ENCODE measurements around the gene MTARC2. TPM values are rescaled to one million over a fixed set of nuclear protein-coding genes. Genes with fewer than 3 reads are reported as not detected.

Gene MTARC2
- total RNA-seq, 1 donor from 2014 or later = 8.6 TPM

DNA sequence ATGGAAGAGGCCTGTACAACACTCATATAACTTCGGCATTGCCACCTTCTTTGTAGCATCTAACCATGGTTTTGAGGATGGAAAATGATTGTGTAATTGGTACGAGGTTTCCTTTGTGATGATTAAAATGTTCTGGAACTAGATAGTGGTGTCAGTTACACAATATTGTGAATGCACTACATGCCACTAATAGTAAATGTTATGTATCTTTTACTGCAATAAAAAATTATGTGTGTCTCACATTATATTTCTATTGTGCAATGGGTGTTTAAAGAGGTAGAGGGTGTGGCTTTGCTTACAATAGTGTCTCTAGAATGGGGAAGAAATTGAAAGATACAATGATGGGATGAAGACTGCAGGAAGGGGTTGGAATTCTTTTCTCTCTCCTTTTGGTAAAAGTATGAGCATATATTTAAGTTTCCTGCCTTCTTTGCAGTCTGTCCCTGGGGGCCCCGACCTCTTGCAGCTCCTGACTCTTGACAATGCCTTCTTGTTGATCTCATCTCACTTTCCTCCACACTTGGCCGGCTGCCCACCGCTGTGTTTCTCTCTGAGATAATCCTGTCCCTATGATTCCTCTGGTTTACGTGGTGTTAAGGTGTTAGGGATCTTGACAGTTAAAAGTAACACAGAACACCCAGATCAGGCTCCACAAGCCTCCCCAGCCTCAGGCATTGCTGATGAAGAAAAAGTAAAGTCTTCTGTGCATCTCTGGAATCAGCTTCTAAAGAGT is 77.9 kb downstream of the MTARC2 start:
- DNase-seq (ENCODE audit: low read depth in 2 of 2) = no peak

- DNase-seq (ENCODE audit: low read depth in 2 of 2) = no peak
These were observed 78.6 kb downstream of the MTARC2 start for GRCh38 chr1:220826729-220827128.

DNA sequence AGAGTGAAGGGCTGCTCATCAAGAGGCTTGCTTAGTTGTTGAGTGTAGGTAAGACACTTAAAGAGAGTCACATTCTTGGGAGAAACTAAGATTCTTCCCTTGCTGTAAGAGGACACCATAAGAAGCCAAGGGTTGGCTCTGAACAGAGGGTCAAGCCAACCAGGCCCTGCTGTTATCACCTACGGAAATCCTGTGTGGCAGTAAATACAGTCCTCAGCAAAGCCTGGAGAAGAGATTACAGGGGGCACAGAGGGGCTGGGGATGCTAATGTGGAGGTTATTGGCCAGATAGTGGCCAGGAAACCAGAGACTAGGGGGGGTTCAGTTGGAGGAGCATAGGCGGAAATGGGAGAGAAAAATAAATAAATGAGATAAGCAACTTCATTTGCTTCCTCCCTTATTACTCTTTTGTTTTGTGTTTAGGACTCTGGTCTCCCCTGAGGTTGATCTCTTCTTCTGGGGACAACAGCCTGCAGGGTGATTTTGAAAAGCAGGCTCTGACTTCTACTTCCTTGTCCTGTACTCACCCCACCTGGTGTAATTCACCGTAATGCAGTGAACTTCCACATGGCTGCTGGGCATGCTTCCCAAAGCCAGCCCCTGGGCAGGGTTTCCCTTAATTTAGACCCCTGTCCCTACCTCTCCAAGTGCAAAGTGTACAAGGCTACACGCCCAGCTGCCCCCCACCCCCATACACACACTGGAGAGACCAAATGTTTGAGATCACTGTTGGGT is 79.5 kb downstream of the MTARC2 start:
- no peak for DNase-seq (ENCODE audit: low read depth in 2 of 2)

DNA sequence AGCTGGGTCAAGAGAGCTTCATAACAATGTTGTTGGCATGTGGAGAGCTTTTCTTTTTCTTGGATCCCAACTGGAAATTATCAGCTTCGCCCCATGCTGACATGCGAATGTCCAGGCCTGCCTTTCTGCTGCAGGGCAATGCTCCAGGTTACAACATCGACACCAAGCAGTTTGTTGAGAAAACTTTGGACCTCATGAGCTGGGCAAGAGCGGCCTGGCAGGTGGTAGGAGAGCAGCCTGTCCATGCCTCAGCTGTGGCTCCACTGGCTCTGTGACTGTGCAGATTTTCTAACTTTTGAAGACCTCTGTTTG is 80.0 kb downstream of the MTARC2 start:
- DNase-seq (ENCODE audit: low read depth in 2 of 2) = no peak

- DNase-seq (ENCODE audit: low read depth in 2 of 2) = no peak
These were observed 80.9 kb downstream of the MTARC2 start for GRCh38 chr1:220828950-220829586.

DNA sequence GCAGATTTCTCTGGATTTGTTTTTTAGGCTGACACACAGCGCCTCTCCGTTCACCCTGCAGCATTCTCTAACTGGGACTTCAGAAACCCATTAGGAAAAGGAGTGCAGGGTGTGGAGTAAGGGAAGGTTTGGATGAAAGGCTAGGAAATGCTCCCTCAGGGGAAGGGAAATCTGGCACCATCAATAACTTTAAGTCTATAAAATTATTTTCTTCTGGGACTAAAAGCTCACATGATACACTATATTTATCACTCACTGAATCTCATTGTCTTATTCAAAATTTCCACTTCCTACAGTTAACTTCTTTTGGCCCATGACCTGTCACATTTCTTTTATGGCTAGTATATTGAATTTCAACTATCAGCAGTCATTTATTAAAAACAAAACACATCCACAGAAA is 85.3 kb downstream of the MTARC2 start:
- no peak for DNase-seq (ENCODE audit: low read depth in 2 of 2)

Other genes starting within 250 kb of the MTARC2 start
- gene MARK1, start 220.2 kb upstream of the MTARC2 start, total RNA-seq = 1.4 and 2.4 TPM in 2 replicates
- 46.6 and 62.8 TPM in 2 replicates for gene C1orf115, start 58.0 kb upstream of the MTARC2 start, total RNA-seq
- 1.0 and 3.6 TPM in 2 replicates for gene MTARC1, start 38.6 kb downstream of the MTARC2 start, total RNA-seq
- gene HLX, start 131.1 kb downstream of the MTARC2 start, total RNA-seq = 3.4 and 6.4 TPM in 2 replicates

Data from dermis microvascular lymphatic vessel endothelial cell (primary cell).